CD4-positive, alpha-beta T cell treated with Interleukin-17A for 1 hour (primary cell): Measurements from ENCODE around the gene ACCS.

Experiments used
- DNase-seq: peaks from one replicate; pipeline ENCODE4 v3.0.0-alpha.2; 2020

Gene ACCS

DNA sequence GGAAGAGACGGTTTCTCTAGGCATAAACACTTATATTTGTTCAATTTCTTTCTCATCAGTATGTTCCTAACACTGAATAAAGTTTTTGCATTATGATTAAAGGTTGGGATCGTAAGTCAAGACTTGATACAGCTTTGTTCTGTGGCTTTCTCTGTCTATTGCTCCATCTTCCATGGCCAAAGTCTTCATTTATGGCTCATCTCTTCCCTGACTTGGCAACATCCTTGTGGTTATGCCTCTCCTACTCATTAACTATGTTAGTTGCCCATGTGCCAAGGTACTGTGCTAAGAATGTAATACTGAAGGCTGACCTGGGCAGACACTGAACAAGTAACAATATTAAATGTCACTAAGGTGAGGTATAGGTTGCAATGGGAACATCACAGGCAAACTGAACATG is 19.9 kb upstream of the ACCS start:
- no peak for DNase-seq

DNA sequence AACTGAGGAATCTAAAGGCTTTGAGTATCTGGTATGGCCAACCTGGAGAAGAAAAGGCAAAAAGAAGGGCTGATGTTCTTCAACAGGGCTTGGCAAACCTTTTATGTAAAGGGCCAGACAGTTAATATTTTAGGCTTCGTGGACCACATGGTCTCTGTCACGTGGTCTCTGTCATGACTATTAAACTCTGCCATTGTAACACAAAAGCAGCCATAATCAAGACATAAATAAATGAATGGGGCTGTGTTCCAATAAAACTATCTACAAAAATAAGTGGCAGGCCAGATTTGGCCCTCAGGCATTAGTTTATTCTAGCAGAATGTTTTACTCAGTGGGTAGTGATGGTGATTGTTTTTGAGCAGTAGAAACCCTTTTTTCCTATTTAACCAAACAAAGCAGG is 18.8 kb upstream of the ACCS start:
- no peak for DNase-seq

DNA sequence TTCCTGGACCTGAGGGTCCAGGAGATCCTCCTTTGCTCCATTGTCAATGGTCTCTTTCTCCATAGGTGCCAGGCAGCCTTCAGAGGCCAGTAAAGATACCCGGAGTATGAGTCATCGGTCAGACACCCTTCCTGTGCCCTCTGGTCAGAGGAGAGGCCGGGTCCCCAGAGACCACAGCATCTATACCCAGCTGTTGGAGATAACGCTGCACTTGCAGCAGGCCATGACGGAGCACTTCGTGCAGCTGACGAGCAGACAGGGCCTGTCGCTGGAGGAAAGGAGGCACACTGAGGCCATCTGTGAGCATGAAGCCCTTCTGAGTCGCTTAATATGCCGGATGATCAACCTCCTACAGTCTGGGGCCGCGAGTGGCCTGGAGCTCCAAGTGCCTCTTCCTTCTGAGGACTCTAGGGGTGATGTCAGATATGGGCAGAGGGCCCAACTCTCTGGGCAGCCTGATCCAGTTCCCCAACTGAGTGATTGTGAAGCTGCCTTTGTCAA is 18.1 kb upstream of the ACCS start, which contains the start of gene ACCSL:
ACCSL (plus strand) TSS at position 51 of the 501 bp plus-strand sequence; CDS start at position 107, 56 bp downstream.
- DNase-seq: no peak

DNA sequence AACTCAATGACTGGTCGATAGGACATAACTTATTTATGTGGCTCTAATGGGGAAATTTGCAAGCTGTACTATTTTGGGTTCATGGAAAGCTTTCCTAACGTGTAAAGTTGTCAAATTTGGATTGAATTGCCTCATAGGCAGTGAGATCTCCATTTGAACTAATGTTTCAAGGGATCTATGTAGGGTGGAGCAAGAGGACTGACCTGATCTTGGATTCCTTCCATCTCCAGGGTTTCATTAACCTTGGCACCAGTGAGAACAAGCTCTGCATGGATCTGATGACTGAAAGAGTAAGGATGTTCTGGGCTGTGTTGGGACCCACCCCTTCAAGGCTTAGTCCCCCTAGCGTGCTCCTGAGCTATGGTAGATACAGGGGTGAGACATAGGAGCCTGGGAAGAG is 16.2 kb upstream of the ACCS start:
- no peak for DNase-seq

DNA sequence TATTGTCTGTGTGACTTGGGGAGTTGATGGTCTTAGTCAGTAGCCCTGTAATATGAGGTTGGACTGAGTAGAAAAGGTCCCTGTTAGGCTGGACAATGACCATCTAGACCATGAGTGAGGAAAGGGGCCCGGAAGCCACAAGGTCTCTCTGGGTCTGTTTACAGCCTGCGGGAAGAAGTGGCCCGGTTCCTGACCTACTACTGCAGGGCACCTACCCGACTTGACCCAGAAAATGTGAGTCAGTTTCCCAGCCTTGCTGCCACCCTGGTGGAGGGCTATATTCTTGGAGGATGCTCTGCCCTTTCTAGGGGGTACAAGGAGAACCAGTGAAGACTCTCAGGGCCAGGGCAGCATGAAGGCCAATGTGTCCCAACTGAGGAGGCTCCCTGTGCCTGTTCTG is 14.9 kb upstream of the ACCS start:
- no peak for DNase-seq

DNA sequence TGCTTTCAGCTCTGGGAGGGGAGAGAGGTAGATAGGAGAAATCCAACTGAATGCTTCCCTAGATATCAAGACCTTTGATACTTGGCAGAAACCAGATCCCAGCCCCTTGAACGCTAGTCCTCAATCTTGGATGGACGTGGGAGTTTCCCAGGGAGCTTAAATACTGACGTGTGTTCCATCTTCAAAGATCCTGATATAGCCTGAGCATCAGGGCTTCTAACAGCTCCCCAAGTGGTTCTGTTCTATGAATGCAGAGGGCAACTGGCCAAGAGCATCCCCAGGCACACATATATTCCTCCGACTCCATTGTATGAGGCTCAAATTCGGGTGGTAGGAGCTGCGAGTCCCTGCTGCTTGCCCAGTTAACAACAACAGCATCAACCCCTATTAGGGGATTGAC is 8.7 kb upstream of the ACCS start:
- no peak for DNase-seq

DNA sequence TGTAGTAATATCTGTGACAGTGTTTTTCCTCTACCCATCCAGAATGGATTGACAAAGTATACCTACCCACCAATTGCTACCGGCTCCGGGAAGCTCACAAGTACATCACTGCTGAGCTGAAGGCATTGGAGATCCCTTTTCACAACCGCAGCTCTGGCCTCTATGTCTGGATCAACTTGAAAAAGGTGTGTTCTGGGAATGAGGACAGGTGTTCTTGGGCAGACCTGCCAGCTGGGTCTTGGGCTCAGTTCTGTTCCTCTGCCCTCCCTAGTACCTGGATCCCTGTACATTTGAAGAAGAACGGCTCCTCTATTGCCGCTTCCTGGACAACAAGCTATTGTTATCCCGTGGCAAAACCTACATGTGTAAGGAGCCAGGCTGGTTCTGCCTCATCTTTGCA is 7.8 kb upstream of the ACCS start:
- DNase-seq: no peak

DNA sequence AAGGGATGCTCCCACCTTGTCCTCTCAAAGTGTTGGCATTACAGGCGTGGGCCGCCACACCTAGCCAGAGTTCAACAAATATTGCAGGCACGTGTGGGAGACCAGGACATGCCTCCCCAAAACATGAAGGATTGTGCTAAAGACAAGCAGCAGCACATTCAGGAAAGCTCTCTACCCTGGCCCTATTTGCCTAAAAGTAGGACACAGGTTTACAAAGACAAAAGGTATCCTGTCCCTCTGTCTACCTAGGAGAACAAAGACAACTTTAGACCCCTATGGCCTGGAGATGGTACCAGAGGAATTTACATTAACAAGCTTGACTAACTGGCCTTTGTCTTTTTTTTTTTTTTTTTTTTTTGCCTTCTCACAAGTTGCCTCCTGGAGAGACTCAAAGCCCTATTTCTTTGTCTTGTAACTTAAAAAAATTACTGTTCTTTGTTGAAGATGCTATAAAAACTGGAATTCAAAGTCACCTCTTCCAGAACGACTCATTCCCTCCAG is 859 bp upstream of the ACCS start:
- DNase-seq: no peak

DNA sequence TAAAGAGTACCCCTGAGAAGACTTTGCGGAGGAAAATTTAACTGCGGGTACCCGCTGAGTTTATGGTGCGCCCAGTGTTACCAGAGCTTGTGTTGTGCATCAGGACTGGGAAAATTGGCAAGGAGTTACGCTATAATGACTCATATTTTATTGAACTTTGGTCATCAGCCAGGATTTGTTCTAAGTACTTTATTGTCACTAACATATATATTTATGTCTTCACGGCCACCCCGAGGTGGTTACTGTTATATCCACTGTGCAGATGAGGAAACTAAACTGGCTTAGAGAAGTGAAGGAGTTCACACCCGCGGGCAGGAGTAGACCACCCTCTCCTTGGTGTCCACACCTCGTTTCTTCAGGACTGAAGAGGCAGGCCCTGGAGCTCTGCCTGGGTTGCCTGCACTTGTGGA is 667 bp downstream of the ACCS start:
- no peak for DNase-seq

DNA sequence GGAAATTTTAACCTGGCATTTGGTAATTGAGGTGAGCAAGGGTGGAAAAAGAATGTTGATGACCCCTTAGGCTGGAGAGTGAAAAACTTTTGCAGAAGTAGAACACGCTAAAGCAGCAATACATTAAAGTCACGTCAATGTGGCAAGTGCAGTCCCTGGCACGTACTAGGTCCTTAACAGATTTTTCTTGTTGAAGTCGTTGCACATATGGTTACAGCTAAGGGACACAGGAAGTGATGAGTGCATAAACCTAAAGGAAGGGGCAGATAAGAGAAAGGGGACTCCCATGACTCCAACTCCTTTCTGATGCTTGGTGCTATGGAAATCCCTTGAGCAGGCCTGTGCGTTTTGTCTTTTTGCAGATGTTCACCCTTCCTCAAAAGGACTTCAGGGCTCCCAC is 1.2 kb downstream of the ACCS start:
- no peak for DNase-seq

DNA sequence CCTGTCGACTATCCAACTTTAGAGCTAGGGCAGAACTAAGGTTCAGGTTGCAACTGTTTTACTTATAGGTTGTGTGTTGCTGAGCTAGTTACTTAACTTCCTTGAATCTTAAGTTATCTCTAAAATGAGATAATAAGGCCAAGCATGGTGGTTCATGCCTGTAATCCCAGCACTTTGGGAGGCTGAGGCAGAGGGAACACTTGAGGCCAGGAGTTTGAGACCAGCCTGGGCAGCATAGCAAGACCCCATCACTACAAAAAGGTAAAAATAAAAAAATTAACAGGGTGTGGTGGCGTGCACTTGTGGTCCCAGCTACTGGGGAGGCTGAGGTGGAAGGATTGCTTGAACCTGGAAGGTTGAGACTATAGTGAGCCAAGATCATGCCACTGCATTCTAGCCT is 2.1 kb downstream of the ACCS start:
- no peak for DNase-seq

DNA sequence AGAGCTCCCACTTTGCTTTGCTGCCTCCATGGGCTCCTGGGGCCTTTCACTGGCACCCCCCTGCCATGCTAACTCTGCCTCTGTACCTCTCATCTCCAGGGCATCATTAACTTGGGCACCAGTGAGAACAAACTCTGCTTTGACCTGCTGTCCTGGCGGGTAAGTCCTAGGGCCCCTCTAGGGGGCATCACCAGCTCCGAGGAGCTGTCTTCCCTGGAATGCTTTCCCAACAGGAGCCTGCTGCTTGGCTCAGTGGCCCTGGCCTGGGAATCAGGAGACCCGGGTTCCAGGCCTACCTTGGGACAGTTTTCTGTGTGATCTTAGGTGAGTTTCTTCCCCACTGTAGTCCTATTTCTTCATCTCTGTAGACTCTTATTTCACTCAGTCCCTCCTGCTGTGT is 5.1 kb downstream of the ACCS start:
- DNase-seq: no peak

DNA sequence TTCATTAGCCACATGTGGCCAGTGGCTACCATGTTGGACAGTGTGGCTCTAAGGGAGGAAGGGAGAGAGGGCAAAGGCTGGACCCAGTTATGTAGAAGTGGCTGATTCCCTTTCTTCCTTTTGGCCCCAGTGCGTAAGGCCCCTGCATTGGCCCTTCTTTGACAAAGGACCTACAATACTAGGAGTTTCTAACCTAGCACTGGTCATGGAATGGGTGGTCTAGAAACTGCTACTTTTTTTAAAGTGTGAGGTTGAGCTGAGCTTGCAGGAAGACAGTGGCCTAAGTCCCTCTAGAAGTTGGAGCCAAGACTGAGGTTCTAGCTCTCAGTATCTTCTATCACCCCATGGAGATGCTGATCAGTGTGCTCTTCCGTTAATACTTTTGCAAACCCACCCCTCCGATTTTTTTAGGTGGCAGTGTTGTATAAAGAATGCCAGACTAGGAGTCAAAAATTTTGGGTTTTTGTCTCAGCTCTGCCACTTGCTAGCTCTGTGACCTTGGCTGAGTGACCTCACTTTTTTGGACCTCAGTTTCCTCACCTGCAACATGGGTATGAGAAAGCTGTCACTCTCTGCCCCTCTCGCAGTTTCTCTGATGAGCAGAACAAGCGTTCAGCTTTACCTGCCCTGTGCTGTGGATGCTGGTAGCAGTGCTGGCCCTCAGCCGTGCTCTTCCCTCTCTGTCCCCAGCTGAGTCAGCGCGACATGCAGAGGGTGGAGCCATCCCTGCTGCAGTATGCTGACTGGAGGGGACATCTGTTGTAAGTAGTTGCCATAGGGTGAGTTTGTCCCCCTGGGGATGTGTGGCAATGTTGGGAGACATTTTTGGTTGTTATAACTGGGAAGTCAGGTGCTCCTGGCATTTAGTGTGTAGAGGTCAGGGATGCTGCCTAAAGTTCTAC is 6.9 kb downstream of the ACCS start:
- DNase-seq: no peak

DNA sequence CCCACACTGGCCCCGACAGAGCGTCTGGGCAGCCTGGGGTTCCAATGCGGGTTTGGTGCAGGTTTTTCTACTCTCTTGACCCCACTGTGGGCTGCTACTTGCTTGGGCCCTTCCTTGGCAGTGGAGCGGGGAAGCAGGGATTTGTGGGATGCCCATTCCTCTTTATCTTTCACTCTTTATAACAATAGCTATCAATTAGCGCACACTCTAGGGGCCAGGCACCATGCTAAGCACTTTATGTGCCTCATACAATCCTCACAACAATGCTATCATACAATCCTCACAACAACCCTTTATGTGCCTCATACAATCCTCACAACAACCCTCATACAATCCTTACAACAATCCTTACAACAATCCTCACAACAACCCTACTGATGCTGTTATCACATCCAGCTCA is 12.7 kb downstream of the ACCS start:
- DNase-seq: no peak

DNA sequence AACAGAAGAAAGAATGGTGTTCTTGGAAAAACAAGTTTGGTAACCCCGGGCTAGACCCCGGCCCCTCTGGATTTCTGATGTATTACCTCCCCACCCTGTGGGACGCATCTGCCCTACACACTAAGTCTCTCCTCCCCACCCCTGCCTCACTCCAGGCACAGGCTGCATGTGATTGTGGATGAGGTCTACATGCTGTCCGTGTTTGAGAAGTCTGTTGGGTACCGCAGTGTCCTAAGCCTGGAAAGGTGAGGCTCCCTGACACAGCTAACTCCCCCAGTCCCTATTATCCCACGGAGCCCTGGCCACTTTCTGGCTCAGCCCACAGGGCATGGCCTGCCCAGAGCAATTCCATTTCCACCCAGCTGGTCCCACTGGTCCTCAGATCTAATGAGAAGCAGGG is 13.3 kb downstream of the ACCS start:
- DNase-seq: no peak

DNA sequence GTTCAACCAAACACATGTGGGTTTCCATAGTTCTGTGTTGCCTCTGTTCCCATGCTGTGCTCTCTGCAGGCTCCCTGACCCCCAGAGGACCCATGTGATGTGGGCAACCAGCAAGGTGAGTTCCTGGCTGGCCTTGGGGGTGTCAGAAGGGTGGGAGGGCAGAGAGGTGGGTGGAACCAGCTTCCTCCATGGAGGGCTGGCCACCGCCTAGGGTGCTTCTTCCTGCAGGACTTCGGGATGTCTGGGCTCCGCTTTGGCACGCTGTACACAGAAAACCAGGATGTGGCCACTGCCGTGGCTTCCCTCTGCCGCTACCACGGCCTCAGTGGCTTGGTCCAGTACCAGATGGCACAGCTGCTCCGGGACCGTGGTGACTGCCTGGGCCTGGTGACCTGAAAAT is 14.9 kb downstream of the ACCS start:
- DNase-seq: no peak

DNA sequence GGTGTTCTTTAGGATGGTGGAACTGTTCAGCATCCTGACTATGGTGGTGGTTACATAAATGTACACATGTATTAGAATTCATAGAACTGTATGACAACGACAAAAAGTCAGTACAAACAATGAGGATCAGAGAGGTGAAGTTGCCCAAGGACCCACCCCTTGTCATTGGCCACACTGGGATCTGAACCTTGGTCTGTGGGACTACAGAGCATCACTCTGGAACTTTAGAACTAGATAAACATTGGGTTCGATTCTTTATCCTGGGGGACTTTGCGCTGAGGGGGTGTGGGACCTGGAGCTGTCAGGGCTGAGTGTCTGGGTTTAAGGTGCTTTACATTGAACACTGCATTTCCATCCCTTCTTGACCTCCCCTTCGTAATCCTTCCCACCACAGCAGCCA is 16.6 kb downstream of the ACCS start:
- DNase-seq: no peak

DNA sequence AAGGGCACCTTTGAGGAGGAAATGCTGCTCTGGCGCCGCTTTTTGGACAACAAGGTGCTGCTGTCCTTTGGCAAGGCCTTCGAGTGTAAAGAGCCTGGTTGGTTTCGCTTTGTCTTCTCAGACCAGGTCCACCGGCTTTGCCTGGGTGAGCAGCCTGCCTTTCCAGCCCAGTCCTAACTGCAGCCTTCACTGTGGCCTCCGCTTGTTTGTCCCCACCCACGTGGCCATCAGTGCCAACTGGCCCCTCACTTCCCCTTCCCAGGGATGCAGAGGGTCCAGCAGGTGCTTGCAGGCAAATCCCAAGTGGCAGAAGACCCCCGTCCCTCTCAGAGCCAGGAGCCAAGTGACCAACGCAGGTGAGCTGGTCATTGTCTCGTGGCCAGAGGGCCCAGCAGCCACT is 17.4 kb downstream of the ACCS start:
- DNase-seq: no peak

DNA sequence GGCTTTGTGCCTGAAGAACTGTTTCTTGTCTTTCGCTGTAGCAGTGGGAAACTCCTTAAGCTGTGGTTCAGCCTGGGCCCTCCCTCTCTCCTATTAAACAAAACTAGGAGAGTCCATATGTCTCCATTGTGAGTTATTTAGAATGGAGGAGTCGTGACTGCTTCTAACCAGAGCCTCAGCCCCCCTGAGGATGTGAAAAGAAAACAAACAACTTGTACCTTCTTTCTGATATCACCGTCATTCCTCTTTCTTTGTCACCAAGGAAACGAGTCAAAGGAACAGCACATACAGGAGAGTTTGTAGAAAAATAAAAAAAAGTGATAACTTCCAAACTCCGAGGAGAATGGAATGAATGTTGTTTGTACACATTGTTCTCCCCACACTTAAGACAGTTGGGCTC is 17.8 kb downstream of the ACCS start:
- DNase-seq: no peak

DNA sequence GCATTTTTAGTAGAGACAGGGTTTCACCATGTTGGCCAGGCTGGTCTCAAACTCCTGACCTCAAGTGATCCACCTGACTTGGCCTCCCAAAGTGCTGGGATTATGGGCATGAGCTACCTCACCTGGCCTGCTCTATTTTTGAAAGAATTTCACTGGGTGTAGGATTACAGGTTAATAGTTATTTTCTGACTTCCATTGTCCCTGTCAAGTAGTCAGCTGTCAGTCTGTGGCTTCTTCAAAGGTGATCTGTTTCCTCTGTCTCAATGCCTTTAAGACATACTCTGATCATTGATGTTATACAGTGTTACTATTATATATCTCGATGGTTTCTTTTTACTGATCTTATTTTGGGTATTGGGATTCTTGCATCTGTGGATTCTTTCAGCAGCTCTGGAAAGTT is 19.3 kb downstream of the ACCS start:
- no peak for DNase-seq

DNA sequence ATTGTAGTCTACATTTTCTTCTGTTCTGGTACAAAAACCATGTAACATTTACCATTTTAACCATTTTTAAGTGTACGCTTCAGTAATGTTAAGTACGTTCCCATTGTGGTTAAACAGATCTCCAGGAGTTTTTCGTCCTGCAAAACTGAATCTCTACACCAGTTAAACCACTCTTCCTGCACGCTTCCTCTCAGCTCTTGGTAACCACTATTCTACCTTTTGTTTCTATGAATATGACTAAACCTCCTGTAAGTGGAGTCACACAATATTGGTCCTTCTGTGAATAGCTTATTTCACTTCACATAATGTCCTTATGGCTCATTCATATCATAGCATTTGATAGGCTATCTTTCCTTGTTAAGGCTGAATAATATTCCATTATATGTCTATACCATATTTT is 22.3 kb downstream of the ACCS start:
- DNase-seq: no peak

DNA sequence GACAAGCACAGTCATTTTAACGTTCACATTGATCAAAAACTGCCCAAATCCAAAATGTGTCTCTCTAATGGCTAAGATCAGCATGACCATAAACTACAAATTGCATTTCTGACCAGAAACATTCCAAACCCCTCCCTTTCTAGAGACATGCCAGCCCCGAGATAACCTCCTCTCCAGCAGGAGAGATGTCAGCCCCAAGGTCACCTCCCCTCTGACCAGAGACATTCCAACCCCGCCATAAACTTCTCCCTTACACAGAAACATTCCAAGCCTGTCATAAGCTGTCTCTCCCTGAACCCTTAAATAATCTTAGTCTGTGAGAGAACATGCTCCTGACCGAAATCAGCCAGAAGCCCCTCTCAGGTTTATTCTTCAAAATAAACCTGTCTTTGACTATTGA is 22.8 kb downstream of the ACCS start:
- DNase-seq: no peak

DNA sequence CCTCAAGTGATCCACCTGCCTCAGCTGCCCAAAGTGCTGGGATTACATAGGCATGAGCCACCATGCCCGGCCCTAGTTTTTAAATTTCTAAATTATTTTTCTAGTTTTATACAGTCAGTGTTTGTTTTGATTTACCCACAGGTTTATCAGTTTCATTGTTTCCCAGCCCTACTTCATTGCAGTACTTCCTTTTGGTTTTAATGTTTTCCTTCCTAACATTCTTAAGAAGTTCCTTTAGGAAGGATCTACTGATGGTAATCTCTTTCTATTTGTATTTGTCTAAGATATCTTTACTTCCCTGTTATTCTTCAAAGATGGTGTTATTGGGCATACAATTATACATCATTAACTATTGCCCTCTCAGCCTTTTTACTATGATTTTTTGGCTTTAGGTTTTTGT is 24.5 kb downstream of the ACCS start:
- DNase-seq: no peak

DNA sequence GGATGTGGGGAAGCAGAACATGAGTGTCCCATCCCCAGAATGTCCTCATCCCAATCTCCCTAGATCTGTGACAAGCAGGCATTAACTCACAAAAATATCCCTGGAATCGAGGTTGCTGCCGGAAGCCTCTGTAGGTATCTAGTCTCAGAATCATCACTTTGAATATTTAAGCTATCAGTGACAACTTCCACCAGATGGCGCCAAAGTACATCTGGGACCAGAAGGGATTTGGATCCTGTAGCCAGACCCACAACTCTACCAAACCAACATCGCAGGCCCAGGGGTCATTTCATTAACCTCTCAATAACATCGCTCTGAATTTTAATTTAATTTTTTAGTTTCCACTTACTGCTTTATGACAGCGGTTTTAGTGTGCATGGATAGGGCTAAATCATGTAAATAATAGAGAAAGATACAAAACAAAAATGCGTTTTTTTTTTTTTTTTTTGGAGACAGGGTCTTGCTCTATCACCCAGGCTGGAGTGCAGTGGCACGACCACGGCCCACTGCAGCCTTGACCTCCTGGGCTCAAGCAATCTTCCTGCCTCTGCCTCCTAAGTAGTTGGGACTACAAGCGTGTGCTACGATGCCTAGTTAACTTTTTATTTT is 28.3 kb downstream of the ACCS start:
- peak; percentile 85 for DNase-seq
